CD1c-positive myeloid dendritic cell (primary cell): Measurements from ENCODE around the gene ASB2.

Experiments used
- DNase-seq: peaks from one replicate; pipeline ENCODE4 v3.0.0-alpha.2; 2016; ENCODE audit errors: extremely low spot score

The ASB2 gene

GRCh38 chr14:93978735-93979134 lies 2.4 kb upstream of the ASB2 start:
- DNase-seq = no peak

- DNase-seq = peak; percentile 66
Measured at GRCh38 chr14:93977790-93978581, 1.6 kb upstream of the ASB2 start.

GRCh38 chr14:93977171-93977570 lies 801 bp upstream of the ASB2 start:
- DNase-seq = no peak

- DNase-seq = no peak
Measured at GRCh38 chr14:93975791-93976476, 436 bp downstream of the ASB2 start.

GRCh38 chr14:93974833-93975232 lies 1.5 kb downstream of the ASB2 start:
- DNase-seq = peak; percentile 86

- DNase-seq = no peak
Measured at GRCh38 chr14:93974299-93974698, 2.1 kb downstream of the ASB2 start.

- DNase-seq = no peak
Measured at GRCh38 chr14:93973607-93974006, 2.8 kb downstream of the ASB2 start.

- DNase-seq = no peak
Measured at GRCh38 chr14:93972618-93973205, 3.7 kb downstream of the ASB2 start.

GRCh38 chr14:93971635-93972027 lies 4.7 kb downstream of the ASB2 start:
- no peak for DNase-seq

GRCh38 chr14:93970965-93971634 lies 5.3 kb downstream of the ASB2 start:
- peak; percentile 65 for DNase-seq

GRCh38 chr14:93970585-93970964 lies 5.8 kb downstream of the ASB2 start:
- DNase-seq = peak; percentile 56

- DNase-seq = peak; percentile 15
Measured at GRCh38 chr14:93969082-93969828, 7.1 kb downstream of the ASB2 start.

GRCh38 chr14:93967637-93968250 lies 8.6 kb downstream of the ASB2 start:
- peak; percentile 89 for DNase-seq

GRCh38 chr14:93965946-93966474 lies 10.4 kb downstream of the ASB2 start:
- DNase-seq = peak; percentile 66

GRCh38 chr14:93965287-93965821 lies 11.0 kb downstream of the ASB2 start:
- peak; percentile 46 for DNase-seq

- no peak for DNase-seq
Measured at GRCh38 chr14:93964820-93965286, 11.5 kb downstream of the ASB2 start.

GRCh38 chr14:93964281-93964680 lies 12.1 kb downstream of the ASB2 start:
- no peak for DNase-seq

- DNase-seq = no peak
Measured at GRCh38 chr14:93963692-93964091, 12.7 kb downstream of the ASB2 start.

- DNase-seq = peak; percentile 85
Measured at GRCh38 chr14:93962701-93963601, 13.4 kb downstream of the ASB2 start.
